Femur (tissue), 1 donor: ENCODE measurements around the gene GABRR2.

Experiments
- DNase-seq: peaks from one replicate; pipeline ENCODE4 v3.0.0-alpha.2; 2017

Gene GABRR2

DNA sequence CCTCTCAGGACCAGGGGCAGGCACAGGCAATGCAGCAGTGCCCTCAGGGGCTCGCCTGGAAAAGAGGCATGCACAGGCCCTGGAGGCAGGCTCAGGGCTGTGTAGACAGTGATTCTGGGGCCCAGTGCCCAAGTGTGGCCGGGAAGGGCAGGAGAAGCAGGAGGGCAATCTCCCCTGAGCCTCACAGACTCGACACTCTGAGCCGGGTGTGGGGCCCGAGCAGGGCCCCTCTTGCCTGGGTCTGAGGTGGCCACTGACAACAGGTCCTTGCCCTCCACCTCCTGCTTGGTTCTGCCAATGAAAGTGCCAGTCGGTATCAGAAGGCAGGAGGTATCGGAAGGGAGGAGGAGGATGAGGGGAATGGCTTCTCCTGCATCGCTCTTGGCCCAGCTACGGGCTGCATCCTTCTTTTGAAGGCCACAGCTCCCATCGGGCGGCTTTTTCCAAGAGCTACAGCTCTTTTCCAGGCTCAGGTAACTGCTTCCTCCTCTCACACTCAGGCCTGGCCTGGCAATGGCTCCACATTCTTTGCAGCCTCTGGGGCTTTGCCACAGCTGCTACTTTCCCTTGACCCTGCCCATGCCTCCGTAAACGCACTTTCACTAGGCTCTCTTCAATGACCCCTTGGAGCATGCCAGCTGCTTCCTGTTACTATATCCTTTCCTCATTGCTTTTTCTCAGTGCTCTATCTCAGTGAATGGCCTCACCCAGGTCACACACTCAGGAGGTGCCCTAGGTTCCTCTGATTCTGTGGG, 24.5 kb downstream of the GABRR2 start:
- DNase-seq, result no peak

DNA sequence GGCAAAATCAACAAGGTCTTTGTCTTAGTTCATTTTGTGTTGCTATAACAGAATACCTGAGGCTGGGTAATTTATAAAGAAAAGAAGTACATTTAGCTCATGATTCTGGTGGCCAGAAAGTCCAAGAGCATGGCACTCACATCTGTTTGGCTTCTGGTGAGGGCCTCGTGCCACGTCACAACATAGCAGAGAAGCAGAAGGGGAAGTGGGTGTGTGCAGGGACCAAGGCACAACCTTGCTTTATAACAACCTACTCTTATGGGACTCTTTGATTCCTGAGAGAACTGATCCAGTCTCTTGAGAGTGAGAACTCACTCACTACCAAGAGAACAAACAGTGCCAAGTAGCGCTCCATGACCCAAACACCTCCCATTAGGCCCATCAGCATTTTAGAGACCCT, 25.4 kb downstream of the GABRR2 start:
- no peak for DNase-seq

DNA sequence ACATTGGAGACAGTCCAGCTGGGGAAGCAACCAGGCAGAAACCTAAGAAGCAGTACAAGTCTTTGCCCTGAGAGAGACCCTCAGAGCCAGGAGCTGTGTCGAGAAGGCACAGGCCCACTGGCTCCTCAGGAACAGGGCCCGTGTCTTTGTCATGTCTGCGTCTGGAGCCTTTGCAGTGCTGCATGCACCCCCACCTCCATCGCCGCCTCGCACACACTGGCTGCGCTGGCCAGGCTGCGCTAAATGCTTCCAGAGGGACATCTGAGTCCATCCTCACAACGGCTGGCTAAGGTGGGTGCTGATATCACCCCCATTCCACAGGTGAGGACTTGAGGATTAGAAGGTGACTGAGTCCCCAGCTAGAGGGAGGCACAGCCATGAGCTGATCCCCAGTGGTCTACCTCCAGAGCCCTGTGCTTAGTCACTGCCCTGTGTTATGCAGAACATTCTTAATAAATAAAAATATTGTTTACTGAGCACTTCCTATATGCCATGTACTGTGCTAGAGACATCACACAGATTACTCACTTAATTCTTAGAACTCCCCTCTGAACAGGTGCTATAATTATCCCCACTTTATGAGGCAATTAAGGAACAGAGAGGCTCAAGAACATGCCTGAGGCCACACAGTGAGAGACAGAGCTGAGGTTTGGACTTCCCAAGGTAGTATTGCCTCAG, 27.6 kb downstream of the GABRR2 start:
- DNase-seq, result no peak

DNA sequence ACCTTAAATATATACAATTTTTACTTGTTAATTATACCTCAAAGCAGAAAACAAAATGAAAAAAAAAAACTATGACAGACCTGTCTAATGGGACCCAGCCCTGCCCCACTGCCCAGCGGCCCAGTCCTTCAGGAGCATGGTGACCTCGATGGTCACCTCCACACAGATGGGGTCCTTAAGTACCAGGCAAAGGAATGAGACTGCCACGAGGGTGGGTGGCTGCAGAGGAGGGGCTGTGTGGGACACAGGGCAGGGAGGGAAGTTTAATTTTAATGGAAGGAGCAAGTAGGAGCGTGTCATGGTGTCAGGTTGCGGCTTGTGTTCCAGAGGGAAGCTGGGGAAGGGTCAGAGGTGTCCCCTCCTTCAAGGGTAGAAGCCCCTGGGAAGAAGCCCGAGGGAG, 28.6 kb downstream of the GABRR2 start:
- DNase-seq, result no peak

DNA sequence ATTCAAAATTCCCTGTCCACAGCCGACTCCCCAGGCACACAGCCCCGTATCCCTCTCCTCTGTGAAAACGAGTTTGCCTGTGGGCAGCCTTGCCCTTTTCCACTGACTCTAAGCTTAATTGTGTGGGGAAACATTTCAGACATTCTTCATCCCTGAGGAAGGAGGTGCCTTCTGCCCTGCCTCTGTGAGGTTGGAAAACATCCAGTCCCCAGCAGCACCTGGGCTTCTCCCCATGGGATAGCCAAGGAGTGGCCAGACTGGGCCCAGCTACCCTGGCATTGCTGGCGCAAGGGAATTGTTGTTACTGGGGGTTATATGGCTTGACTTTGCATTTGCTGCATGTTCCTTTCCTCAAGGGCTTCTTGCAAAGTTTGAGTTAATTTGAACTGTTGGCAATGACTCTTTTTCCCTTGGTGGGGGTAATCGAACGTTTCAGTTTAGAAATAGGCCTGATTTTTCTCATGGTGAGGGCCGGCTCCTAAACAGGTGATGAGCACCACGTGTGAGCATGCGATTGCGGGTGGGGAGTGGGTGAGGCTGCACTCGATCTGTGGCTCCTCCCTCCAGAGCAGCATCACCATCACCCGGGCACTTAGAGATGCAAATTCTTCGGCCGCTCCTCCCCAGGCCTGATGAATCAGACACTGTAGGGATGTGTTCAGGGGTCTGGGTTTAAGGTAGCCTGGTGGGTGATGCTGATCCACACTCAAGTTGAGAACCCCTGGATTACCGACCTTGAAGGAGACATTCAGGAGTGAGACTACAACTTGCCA, 29.9 kb downstream of the GABRR2 start:
- DNase-seq, result no peak

DNA sequence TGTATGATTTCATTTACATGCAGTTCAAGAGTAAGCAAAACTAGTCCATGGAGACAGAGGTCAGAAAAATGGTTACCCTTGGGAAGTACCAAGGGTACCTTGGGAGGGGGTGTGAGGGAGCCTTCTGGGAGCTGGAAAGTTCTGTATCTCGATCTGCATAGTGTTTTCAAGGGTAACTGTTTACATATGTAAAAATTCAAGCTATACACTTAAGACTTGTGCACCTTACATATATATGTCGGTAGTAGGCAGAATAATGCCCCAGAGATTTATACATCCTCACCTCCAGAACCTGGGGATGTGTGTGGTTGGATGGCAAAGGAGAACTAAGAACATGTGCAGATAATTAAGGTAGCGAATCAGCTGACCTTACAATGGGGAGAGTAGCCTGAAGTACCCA, 31.0 kb downstream of the GABRR2 start:
- DNase-seq, result no peak

DNA sequence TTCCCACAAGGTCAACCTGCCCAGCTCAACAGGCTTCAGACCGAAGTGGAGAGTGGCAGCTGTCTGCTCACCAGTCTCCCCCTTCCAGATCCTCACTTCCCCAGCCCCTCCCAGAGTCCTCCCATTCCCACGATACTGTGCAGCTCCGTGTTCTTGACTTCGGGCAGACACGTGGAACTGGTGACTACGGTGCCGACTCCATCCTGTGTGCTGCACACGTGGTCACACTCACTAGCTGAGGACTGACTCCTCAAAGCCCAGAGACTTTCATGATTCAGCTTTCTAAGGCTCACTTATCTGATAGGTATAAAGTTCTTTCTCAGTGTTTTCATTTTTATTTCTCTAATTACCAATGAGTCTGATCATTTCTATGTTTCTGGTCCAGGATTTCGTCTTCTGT, 32.4 kb downstream of the GABRR2 start:
- no peak for DNase-seq

DNA sequence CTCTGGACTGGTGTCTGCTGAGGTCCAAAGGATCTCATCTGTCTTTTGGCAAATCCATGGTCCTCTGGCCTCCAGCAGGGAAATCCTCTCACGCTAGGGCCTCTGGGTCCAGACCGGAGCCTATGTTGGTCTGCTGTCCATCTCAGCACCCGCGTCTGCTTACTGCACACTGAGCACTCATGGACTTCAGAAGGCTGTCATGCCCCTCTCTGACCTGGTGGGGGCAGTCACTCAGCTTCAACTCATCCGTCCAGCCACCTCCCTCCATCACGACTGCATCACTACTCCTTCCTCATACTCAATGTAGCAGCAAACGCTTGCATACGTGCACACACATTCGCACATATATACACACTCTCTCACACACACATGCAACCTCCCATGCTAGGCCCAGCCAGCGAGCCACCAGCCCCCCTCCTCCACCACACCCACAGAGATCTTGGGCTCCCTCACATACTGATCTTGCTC, 33.3 kb downstream of the GABRR2 start:
- no peak for DNase-seq

DNA sequence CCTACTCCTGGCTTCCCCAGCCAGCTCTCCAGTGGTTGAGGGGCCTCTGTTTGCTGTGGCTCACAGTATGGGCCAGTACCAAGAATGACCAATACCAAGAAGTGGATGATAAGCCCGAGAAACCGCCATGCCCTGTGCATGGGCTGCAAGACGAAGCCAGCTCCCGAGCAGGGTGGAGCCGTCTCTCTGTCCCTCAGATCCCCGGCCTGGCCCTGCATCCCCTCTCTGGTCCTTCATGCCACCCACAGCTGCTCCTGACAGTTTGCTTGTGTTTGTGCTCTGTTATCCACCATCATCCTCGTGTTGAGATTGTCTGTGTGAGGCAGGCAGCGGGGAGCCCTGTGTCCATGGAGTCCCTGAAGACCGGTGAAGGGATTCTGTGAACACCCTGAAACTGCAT, 36.1 kb downstream of the GABRR2 start:
- no peak for DNase-seq

DNA sequence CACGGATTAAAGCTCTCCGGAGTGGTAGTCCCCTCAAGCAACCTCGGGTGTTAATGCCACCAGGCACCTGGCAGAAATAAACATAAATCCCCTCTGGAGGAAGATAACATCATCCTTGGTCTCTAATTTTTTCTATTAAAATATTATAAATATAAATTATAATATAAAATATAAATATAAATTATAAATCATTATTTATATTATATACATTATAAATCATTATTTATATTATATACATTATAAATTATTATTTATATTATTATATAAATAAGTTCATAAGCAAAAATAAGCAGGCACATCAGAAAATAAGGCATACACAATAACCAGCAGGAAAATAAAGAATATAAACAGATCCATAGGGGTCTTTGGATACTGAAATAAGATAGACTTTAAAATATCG, 39.2 kb downstream of the GABRR2 start:
- no peak for DNase-seq

DNA sequence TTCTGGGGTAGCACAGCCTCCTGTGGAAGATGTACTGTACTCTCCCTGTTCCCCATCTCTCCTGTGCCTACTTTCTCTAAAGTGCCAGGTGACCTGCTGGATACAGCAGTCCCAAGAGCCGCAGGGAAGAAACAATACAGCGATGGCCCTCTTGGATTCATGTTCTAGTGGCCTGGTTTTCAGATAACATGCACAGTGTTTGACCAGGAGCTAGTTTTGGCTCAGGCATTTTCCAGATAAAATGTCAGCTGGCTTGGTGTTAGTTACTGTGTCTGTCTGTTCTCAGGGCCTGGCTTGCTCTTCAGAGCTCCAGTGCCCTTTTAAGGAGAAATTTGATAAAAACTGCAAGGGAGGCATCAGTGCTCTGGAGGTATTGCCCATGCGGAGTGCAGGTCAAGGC, 41.3 kb downstream of the GABRR2 start:
- no peak for DNase-seq

DNA sequence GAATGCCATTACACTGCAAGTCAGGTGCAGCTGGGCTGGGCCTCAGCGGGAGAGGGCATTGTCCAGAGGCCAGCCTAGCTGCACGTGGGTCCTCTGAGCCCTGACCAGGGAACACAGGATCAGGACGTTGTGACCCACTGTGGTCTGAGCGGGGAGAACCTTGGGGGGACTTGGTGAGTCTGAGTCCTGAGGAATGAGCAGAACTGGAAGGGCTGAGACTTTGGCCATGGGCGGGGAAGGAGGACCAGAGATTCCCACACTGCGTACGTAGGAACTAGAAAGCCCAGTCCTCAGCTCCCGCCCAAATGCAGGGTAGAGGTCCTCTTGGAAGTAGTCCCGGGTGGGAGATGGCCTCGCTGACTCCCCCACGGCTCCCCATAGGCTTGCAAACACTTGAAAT, 42.5 kb downstream of the GABRR2 start:
- no peak for DNase-seq

DNA sequence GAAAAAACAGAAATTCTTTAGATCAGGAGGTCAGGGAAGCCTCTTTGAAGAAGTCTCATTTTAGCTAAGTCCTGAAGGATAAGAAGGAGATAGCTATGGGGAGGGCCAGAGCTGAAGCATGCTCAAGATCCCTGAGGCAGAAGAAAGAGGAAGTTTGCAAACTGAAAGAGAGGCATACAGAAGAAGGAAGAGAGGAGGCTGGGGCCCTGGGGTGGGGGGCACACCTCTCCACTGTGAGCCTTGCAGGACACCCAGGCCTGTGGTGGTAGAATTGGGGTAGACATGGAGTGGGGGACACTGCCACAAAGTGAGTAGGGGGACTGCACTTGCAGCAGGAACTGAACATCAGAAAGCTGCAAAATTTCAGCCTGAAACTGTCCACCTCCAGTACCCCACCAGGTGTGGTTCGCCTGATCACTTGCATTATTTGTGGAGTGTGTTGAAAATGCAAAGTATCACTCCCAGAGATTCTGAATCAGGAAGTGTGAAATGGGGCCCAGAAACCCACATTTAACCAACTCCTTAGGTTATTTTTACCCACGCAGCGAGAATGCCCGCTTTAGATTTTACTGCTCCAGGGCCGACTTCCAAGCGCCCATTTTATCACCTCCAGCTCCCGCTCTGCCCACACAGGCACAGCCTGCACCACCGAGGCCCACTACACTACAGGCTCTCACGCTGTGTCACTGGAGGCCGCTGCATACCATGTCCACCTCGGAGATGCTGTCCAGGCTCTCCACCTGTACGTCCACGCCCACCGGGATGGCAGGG, 44.0 kb downstream of the GABRR2 start:
- no peak for DNase-seq

DNA sequence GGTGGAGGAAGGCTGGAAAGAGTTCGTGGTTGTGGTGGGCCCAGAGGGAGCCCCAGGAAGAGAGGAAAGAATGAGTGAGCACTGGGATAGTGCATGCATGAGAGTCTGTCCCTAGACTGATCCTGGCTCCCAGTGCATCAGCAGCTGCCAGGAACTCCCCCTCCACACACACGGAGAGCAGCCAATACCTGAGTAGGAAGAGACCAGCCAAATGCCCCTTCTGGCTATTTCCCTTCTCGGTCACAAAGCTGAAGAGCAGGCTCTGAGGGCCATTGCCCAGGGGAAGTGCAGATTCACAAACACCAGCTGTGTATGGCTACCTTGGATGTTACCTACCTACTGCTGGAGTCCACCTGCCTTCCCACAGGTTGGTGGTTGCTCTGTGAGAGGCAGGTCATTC, 45.1 kb downstream of the GABRR2 start:
- no peak for DNase-seq

DNA sequence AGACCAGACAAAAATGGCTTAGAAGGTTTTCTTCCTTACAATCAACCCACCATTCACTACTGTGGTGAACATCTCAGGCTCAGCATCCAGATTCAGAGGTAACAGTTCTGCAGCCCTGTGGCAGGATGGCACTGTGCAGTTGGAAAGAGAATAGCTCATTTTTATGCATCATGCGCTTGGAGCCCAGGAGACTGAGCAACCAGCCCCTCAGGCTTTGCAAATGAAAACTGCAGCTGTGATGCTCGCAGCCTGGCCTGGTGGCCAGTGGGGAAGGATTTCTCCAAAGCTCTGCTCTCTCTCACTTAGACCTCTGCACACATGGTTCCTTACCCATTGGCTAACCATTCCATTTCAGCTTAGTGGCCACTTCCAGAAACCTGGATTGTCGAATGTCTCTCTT, 45.8 kb downstream of the GABRR2 start:
- DNase-seq, result no peak

DNA sequence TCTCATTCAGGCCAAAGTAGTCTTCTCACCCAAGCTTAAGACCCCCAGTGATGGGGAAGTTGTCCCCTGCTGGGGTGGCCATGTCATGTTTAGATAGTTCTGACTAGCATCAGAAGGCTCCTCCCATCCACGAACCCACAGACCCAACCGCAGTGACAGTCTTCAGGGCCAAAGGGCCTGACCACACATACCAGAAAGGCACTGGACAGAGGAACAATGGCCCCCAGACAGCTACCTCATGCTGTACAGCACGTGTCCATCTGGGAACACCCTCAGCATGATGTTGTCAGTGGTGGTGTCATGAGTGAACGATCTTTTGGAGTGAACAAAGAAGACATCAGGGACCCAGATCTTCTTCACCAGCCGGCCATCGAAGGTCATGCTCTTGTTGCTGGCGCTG, 46.3 kb downstream of the GABRR2 start:
- no peak for DNase-seq

DNA sequence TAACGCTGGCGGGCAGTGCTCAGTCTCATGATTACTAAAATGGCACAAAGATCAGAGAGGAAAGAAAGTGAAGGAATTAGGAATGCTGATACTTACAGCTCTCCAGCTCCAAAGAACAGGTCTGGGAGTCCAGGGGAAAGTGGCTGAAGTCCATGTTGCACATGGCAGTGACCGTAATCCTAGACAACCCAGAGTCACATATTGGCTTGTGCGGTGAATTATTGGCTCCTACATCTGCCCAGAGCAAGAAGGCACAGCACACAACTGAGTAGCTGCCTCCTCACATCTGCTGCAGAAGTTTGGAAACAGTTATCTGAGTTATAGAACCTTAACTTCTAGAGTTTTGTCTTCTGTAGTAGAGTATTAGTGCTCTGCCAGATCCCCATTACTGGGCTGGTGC, 47.2 kb downstream of the GABRR2 start:
- no peak for DNase-seq

DNA sequence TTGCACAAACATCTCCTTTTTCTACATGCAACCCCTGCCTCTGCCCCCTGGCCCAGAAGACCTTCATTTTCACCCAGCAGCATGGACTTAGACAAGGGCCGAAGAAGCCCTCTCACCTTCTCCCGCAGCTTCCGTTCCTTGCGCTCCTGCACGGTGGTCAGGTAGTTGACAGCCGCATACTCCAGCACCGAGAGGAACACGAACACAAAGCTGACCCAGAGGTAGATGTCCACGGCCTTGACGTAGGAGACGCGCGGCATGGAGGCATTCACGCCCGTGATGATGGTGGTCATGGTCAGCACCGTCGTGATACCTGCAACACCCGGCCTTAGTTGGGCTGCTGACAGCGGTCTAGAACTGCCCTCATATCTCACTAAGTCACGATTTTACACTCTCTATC, 50.8 kb downstream of the GABRR2 start:
- DNase-seq, result no peak

DNA sequence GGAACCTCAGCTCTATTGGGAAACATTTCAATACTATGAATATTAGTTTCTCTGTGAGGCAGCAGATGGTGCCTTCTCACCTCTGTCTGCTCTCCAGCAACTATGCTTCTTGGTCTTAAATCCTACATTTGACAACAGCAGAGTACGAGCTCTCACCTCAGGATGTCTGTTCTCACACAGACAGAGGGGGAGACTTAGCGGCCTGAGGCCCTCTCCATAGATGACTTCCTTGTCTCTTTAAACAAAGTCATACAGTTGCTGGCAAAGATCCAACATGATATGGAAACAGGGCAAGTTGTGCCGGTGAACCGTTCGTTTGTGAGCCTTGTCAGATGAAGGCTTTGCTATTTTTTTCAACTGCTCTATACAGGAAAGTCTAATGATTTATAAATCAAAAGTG, 54.3 kb downstream of the GABRR2 start:
- DNase-seq, result no peak

DNA sequence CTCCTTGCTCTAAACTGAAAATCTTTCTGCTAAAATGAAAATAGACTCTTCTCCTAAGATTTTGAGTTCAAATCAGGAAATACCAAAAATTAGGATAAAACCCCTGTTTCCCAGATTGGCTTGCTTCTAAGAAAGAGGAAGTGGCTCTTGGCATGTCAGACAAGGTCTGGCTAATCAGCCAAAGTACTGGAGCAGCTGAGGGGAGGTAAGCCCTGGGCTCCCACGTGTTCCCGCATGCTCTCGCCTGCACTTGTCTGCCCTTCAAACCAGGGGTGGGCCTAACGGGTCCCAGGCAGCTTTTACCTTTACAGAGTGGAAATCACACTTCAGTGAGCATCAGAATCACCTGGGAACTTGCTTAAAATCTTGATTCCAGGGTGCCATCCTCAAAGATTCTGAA, 54.8 kb downstream of the GABRR2 start:
- no peak for DNase-seq

DNA sequence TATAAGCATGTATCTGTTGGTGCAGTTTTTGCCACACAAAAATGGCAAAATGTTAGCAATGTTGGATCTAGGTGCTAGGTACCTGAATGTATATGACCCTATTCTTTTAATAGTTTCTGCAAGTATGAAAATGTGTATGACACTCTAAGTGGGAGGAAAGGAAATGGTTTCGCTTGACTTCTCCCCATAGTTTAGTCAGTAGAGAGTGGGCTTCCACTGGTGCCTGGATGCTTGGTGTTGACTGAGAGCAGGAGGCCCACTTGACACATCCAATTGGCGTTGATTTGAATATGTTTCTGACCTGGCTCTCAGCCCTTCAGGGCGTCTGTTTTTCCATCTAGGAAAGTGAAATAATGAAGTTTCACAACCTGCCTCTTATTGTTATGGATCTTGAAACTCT, 56.2 kb downstream of the GABRR2 start:
- no peak for DNase-seq

DNA sequence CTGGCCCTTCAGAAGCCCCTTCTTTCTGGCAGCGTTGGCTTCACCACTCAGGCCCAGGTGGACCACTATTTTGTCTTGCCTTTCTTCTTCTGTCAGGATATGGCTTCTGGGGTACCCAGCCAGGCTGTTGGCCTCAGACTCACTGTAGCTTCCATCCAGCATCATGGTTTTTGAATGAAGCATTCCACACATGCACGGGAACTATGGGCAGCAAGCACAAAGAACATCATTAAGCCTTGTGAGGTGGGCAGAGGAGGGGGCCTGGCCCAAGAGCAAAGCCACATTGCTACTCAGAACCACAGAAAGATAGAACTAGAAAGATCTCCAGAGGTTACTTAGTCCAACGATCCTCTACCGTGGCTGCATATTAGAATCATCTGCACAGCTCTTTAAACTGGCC, 57.3 kb downstream of the GABRR2 start:
- no peak for DNase-seq

DNA sequence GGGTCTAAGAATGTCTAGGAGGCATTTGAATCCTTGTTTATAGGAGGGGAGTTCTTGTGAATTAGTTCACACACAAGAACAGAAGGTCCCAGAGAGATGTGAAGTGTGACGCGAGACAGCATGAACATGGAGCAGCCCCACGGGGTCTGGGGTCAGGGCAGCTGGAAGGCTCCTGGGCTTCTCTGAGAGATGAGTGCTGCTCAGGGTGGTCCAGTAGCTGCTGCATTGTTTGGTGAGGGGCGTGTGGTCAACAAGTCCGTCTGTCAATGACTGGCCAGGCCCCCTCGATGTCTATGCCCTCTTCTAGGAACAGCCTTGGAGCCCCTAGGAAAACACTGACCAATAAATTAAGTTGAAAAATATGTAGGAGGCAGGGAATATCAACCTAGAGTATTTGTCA, 57.8 kb downstream of the GABRR2 start:
- DNase-seq, result no peak
